ENCODE data around the gene WDR86.

Gene WDR86

DNA sequence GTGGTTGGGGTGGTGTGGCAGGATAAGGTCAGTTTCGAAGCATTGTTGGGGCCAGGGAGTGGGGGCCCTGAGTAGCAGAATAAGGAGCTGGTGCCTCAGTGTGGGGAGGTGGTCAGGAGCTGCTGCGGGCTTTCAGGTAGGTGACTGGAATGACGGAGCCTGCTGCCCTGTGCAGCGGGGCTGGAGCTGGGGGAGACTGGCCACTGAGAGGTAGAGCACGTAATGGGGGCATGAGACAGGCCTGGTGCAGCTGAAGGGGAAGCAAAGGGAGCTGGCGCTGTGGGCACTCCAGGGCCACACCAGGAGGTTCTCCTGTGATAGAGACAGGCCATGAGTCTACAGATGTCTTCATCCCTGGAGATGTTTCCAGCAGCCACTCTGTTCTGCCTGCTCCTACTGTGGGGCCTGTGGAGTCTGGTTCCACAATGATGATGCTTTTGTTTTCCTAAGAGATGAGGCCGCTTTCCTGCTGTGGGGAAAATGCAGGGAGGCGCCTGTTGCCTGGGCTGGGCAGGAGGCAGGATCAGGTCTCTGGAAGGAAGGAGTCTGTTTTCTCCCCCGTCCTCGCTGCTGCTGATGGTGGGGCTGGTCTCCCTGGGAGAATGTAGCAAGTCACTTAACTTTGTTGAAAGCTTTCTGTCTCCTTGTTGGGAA lies 37.1 kb downstream of the WDR86 start:
- H3K4me3 ChIP-seq (ENCODE audit: low read depth, low read length): no peak overlapping the region
- TF ChIP-seq, protein P1, sequence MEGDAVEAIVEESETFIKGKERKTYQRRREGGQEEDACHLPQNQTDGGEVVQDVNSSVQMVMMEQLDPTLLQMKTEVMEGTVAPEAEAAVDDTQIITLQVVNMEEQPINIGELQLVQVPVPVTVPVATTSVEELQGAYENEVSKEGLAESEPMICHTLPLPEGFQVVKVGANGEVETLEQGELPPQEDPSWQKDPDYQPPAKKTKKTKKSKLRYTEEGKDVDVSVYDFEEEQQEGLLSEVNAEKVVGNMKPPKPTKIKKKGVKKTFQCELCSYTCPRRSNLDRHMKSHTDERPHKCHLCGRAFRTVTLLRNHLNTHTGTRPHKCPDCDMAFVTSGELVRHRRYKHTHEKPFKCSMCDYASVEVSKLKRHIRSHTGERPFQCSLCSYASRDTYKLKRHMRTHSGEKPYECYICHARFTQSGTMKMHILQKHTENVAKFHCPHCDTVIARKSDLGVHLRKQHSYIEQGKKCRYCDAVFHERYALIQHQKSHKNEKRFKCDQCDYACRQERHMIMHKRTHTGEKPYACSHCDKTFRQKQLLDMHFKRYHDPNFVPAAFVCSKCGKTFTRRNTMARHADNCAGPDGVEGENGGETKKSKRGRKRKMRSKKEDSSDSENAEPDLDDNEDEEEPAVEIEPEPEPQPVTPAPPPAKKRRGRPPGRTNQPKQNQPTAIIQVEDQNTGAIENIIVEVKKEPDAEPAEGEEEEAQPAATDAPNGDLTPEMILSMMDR (IDR thresholded peaks at IDR 0.05; ENCODE audit: borderline replicate concordance, insufficient read depth, low read depth, low read length): no peak

DNA sequence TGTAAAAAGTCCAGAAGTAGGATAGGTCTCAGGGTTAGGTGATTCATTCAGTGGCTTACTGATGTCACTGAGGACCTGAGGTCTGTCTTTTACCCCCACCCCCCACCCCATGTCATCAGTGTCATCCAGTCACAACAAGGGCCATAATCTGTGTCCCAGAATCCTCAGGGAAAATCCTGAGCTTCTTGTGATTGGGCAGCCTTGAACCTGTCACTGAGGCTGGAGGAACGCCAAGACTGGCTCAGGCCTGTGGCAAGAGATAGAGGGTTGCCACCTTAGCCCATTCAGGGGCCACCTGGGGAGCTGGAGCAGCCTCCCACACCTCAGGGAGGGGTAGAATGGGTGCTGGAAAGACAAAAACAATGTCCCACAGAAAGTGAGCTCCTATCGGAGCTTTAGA lies 38.6 kb downstream of the WDR86 start:
- H3K4me3 ChIP-seq (ENCODE audit: low read depth, low read length): no peak overlapping the region
- TF ChIP-seq, protein P1 (IDR thresholded peaks at IDR 0.05; ENCODE audit: borderline replicate concordance, insufficient read depth, low read depth, low read length): no peak

DNA sequence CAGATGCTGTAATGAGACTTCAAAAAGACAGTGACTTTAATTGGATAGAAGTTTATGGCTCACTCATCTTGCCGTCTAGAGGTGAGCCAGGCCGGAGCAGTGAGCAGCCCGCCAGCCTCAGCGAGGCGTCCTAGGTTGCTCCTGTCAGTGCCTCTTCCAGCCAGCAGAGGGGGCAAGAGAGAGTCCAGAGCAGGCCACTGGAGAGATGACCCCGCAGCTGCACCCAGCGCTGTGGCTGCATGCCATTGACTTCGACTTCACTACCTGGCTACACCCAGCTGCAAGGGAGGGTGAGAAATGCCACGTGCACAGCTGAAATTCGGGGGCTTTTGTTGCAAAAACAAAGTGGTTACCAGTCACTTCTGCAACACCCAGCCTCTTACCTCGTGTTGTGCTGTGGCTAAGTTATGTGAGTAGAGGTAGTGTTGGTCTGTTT lies 41.7 kb downstream of the WDR86 start:
- TF ChIP-seq, protein P1 (IDR thresholded peaks at IDR 0.05; ENCODE audit: borderline replicate concordance, insufficient read depth, low read depth, low read length): peak; percentile 98
- H3K4me3 ChIP-seq (ENCODE audit: low read depth, low read length): no peak overlapping the region

DNA sequence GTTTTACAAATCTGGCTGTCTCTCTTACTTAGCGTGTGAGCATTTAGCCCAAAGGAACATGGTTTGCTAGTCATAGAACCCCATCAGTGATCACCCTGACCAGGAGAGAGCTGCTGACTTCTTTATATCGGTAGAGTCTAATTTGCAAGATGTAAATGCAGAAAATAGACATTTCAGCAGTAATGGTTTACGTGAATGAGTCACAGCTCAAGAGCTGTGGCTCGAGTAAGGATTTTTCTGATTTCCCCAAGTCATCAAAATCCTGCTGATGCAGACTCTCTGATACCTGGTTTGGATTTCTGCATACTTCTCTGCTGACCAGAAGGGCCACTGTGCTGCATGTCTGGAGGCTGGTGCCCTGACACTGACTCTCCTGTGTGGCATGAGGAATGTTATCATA lies 42.6 kb downstream of the WDR86 start:
- TF ChIP-seq, protein P1 (IDR thresholded peaks at IDR 0.05; ENCODE audit: borderline replicate concordance, insufficient read depth, low read depth, low read length): no peak
- no peak overlapping the region for H3K4me3 ChIP-seq (ENCODE audit: low read depth, low read length)

DNA sequence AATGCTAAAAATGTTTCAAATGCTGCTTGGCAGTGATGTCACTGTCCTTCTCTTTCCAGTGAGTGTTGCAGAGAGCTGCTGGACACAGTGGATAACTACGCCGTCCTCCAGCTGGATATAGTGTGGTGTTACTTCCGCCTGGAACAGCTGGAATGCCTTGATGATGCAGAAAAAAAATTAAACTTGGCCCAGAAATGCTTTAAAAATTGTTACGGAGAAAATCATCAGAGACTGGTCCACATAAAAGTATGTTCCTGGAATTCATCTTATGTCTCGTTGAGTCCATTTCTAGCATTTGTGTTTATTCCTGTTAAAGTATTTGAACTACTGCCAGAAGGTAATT lies 43.0 kb downstream of the WDR86 start:
- TF ChIP-seq, protein P1 (IDR thresholded peaks at IDR 0.05; ENCODE audit: borderline replicate concordance, insufficient read depth, low read depth, low read length): no peak
- no peak overlapping the region for H3K4me3 ChIP-seq (ENCODE audit: low read depth, low read length)

GRCh38 chr7:151366166-151366879 lies 43.5 kb downstream of the WDR86 start:
- no peak overlapping the region for H3K4me3 ChIP-seq (ENCODE audit: low read depth, low read length)
- TF ChIP-seq, protein P1 (IDR thresholded peaks at IDR 0.05; ENCODE audit: borderline replicate concordance, insufficient read depth, low read depth, low read length): no peak

DNA sequence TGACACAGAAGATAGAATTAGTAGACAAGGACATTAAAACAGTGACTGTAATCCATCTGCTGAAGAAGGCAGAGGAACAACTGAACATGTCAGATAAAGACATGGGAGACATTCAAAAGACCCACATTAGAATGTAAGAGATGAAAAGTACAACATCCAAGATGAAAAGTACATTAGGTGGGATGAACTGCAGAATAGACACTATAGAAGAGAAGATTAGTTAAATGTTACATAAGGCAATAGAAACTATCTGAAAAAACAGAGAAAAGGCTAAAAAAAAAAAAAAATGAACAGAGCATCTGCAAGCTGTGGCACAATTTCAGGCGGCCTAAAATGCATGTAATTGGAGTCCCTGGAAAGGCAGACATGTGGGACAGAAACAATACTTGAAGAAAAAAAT lies 46.7 kb downstream of the WDR86 start:
- TF ChIP-seq, protein P1 (IDR thresholded peaks at IDR 0.05; ENCODE audit: borderline replicate concordance, insufficient read depth, low read depth, low read length): no peak
- H3K4me3 ChIP-seq (ENCODE audit: low read depth, low read length): no peak overlapping the region
